Measurements from ENCODE around the gene BEX5. TPM values are rescaled to one million over a fixed set of nuclear protein-coding genes. Genes with fewer than 3 reads are reported as not detected.
"Not testable (repeated sequence)": the region's sequence is repeated elsewhere in the genome, so short reads cannot be mapped to it uniquely, and the experiment has no call there.

Gene BEX5
- not detected in 2 replicates for total RNA-seq (2014; rRNA removed; shearing (Covaris generic))
- polyA plus RNA-seq (2015; cell fraction: cytosol; rRNA removed) = not detected in 2 replicates
- polyA plus RNA-seq (2015; cell fraction: nucleus; rRNA removed) = not detected in 2 replicates

- peak; percentile 17 for DNase-seq (ENCODE audit: low read depth, low spot score)
- in situ Hi-C loops (cut with HindIII; ENCODE audit: low pct_unique_long_range_greater_than_20kb, low sequenced_read_pairs) = no loop called here
Measured at GRCh38 chrX:102155806-102156179, at the start of gene BEX5. Gene BEX5, minus strand, starts transcription at chrX:102155977. Its CDS starts 1,712 bp downstream, at chrX:102154265.

GRCh38 chrX:102185967-102186720 is 30.4 kb upstream of the BEX5 start:
- in situ Hi-C loops (cut with HindIII; ENCODE audit: low pct_unique_long_range_greater_than_20kb, low sequenced_read_pairs) = no loop called here
- DNase-seq (ENCODE audit: low read depth, low spot score) = no peak

- no peak for DNase-seq (ENCODE audit: low read depth, low spot score)
- in situ Hi-C loops (cut with HindIII; ENCODE audit: low pct_unique_long_range_greater_than_20kb, low sequenced_read_pairs) = no loop called here
Measured at GRCh38 chrX:102154900-102155805, 624 bp downstream of the BEX5 start.

GRCh38 chrX:102154218-102154860 is 1.4 kb downstream of the BEX5 start:
- in situ Hi-C loops (cut with HindIII; ENCODE audit: low pct_unique_long_range_greater_than_20kb, low sequenced_read_pairs) = no loop called here
- peak; percentile 12 for DNase-seq (ENCODE audit: low read depth, low spot score)

- DNase-seq (ENCODE audit: low read depth, low spot score); in situ Hi-C loops (cut with HindIII; ENCODE audit: low pct_unique_long_range_greater_than_20kb, low sequenced_read_pairs): not testable (repeated sequence)
Measured at GRCh38 chrX:102142274-102142673, 13.5 kb downstream of the BEX5 start, which contains the start of gene TCEAL6. Gene TCEAL6, minus strand, starts transcription at chrX:102142481.

- DNase-seq (ENCODE audit: low read depth, low spot score); in situ Hi-C loops (cut with HindIII; ENCODE audit: low pct_unique_long_range_greater_than_20kb, low sequenced_read_pairs): not testable (repeated sequence)
Measured at GRCh38 chrX:102141631-102142030, 14.1 kb downstream of the BEX5 start.

- DNase-seq (ENCODE audit: low read depth, low spot score); in situ Hi-C loops (cut with HindIII; ENCODE audit: low pct_unique_long_range_greater_than_20kb, low sequenced_read_pairs): not testable (repeated sequence)
Measured at GRCh38 chrX:102140876-102141275, 14.9 kb downstream of the BEX5 start.

- in situ Hi-C loops (cut with HindIII; ENCODE audit: low pct_unique_long_range_greater_than_20kb, low sequenced_read_pairs) = no loop called here
Measured at GRCh38 chrX:102138064-102138463, 17.7 kb downstream of the BEX5 start.

GRCh38 chrX:102129473-102129872 is 26.3 kb downstream of the BEX5 start:
- in situ Hi-C loops (cut with HindIII; ENCODE audit: low pct_unique_long_range_greater_than_20kb, low sequenced_read_pairs) = no loop called here
- peak; percentile 30 for DNase-seq (ENCODE audit: low read depth, low spot score)

More at GRCh38 chrX:102138064-102138463, 17.7 kb downstream of the BEX5 start:
- no peak for DNase-seq (ENCODE audit: low read depth, low spot score)

- in situ Hi-C loops (cut with HindIII; ENCODE audit: low pct_unique_long_range_greater_than_20kb, low sequenced_read_pairs) = no loop called here
- no peak for DNase-seq (ENCODE audit: low read depth, low spot score)
Measured at GRCh38 chrX:102126863-102127262, 28.9 kb downstream of the BEX5 start.

GRCh38 chrX:102126080-102126818 is 29.5 kb downstream of the BEX5 start:
- in situ Hi-C loops (cut with HindIII; ENCODE audit: low pct_unique_long_range_greater_than_20kb, low sequenced_read_pairs); DNase-seq (ENCODE audit: low read depth, low spot score): not testable (repeated sequence)

- in situ Hi-C loops (cut with HindIII; ENCODE audit: low pct_unique_long_range_greater_than_20kb, low sequenced_read_pairs) = not testable (repeated sequence)
Measured at GRCh38 chrX:102125436-102125835, 30.3 kb downstream of the BEX5 start, which contains the start of gene TCEAL2. Gene TCEAL2, plus strand, starts transcription at chrX:102125679. Its CDS starts 1,152 bp downstream, at chrX:102126831.

GRCh38 chrX:102125014-102125413 is 30.8 kb downstream of the BEX5 start:
- in situ Hi-C loops (cut with HindIII; ENCODE audit: low pct_unique_long_range_greater_than_20kb, low sequenced_read_pairs) = not testable (repeated sequence)

More at GRCh38 chrX:102125436-102125835, 30.3 kb downstream of the BEX5 start, which contains the start of gene TCEAL2:
- not testable (repeated sequence) for DNase-seq (ENCODE audit: low read depth, low spot score)

GRCh38 chrX:102115748-102116147 is 40.0 kb downstream of the BEX5 start:
- in situ Hi-C loops (cut with HindIII; ENCODE audit: low pct_unique_long_range_greater_than_20kb, low sequenced_read_pairs) = no loop called here
- no peak for DNase-seq (ENCODE audit: low read depth, low spot score)

More at GRCh38 chrX:102125014-102125413, 30.8 kb downstream of the BEX5 start:
- DNase-seq (ENCODE audit: low read depth, low spot score) = not testable (repeated sequence)

- in situ Hi-C loops (cut with HindIII; ENCODE audit: low pct_unique_long_range_greater_than_20kb, low sequenced_read_pairs) = no loop called here
- no peak for DNase-seq (ENCODE audit: low read depth, low spot score)
Measured at GRCh38 chrX:102113367-102113766, 42.4 kb downstream of the BEX5 start.

Data from SK-MEL-5 (cell line).